ENCODE measurements around the gene BOC.

BOC gene

DNA sequence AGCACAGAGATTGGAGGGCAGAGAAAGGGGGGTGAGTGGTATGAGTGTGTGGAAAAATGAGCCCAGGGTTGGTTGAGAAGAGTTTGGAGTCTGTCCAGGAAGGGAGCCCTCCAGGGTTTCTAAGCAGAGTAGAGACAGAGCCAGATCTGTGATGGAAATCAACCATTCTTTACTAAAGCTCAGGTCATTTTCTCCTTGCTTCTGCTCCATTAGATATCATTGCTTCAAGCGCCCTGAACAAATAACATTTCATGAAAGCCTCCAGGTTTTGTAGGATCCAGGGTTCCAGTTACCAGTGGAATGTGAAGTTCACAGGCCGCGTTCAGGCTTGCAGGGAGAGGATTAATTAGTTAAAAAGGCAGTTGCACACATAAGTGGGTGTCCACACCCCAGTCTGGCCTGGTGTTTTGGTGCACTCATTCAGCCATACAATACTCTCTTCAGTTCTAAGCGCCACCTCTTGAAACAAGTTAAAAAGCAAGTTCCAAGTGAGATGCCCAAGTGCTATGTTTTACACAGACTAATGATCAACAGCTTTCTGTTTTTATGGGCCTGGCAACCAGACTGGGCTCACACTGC is 16.4 kb upstream of the BOC start:
- Histone ChIP-seq H3K36me3 (ENCODE audit: control insufficient read depth, insufficient read depth, low read length) (no peaks in the 10 kb centered on the region), H3K27me3 (replicated peaks; ENCODE audit: control insufficient read depth, insufficient read depth, low read length) (no peaks in the 10 kb centered on the region; the same call in 1 of the 2 replicates), H3K4me3 (replicated peaks; ENCODE audit: low read depth, low read length) (no peak overlapping the region)
- DNase-seq (ENCODE audit: extremely low read depth, insufficient read length) = no peak
- TF ChIP-seq, protein P1, sequence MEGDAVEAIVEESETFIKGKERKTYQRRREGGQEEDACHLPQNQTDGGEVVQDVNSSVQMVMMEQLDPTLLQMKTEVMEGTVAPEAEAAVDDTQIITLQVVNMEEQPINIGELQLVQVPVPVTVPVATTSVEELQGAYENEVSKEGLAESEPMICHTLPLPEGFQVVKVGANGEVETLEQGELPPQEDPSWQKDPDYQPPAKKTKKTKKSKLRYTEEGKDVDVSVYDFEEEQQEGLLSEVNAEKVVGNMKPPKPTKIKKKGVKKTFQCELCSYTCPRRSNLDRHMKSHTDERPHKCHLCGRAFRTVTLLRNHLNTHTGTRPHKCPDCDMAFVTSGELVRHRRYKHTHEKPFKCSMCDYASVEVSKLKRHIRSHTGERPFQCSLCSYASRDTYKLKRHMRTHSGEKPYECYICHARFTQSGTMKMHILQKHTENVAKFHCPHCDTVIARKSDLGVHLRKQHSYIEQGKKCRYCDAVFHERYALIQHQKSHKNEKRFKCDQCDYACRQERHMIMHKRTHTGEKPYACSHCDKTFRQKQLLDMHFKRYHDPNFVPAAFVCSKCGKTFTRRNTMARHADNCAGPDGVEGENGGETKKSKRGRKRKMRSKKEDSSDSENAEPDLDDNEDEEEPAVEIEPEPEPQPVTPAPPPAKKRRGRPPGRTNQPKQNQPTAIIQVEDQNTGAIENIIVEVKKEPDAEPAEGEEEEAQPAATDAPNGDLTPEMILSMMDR (IDR thresholded peaks at IDR 0.05; ENCODE audit: insufficient read depth, low read length, poor library complexity, severe bottlenecking) = no peak

DNA sequence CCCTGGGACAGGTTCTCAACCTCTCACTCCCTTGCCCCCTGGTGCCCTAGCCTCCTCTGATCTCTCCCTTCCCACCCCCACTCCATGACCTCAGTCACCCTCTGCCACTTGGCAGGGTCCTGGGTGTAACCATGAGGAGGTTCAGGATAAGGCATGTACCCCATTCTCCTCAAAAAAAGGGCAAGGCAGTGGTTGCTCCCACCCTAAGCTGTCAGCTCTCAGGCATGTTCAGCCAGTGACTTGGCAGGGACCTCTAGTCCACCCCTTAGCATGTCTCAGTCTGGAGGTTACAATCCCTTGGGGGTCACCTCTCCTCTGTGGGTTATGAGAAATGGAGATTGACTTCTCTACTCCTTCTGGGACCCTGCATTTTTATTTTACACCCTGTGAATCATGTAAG is 11.0 kb upstream of the BOC start:
- H3K36me3 ChIP-seq (ENCODE audit: control insufficient read depth, insufficient read depth, low read length) = no peaks in the 10 kb centered on the region
- no peak for DNase-seq (ENCODE audit: extremely low read depth, insufficient read length)
- TF ChIP-seq, protein P1 (IDR thresholded peaks at IDR 0.05; ENCODE audit: insufficient read depth, low read length, poor library complexity, severe bottlenecking) = no peak
- H3K4me3 ChIP-seq (replicated peaks; ENCODE audit: low read depth, low read length) = no peak overlapping the region
- no peaks in the 10 kb centered on the region for H3K27me3 ChIP-seq (replicated peaks; ENCODE audit: control insufficient read depth, insufficient read depth, low read length)

DNA sequence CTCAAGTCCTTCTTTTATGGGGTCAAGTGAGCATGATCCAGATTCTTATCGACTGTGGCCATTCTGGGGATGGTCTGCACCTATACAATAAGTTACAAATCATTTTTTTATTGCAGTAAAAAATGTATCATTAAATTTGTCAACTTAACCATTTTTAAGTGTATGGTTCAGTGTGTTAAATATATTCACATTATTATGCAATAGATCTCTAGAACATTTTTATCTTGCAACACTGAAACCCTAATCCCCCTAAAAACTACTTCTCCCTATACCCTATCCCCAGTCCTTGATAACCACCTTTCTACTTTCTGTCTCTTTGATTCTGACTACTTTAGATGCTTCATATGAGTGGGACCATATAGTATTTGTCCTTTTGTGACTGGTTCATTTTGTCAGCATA is 10.4 kb upstream of the BOC start:
- H3K36me3 ChIP-seq (ENCODE audit: control insufficient read depth, insufficient read depth, low read length) = no peaks in the 10 kb centered on the region
- no peak for DNase-seq (ENCODE audit: extremely low read depth, insufficient read length)
- no peaks in the 10 kb centered on the region for H3K27me3 ChIP-seq (replicated peaks; ENCODE audit: control insufficient read depth, insufficient read depth, low read length)
- TF ChIP-seq, protein P1 (IDR thresholded peaks at IDR 0.05; ENCODE audit: insufficient read depth, low read length, poor library complexity, severe bottlenecking) = no peak
- H3K4me3 ChIP-seq (replicated peaks; ENCODE audit: low read depth, low read length) = no peak overlapping the region

DNA sequence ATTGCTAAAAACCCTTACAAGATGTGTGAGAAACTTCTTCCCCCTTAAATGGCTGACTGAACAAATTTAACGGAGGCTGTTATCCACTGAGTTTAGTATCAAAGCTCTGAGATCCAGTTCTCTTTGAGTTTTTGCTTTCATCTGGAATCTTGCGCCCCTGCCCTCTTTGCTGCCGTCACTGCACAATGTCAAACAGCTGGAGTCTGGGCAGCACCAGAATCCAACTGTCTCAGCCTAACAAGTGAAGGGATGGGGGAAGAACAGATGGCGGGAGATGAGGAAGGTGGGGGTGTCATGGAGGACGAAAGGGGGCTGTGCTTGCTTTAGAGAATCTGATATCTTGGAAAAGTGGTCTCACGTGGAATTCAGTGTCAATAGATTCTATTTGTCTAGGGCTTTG is 7.0 kb upstream of the BOC start:
- TF ChIP-seq, protein P1 (IDR thresholded peaks at IDR 0.05; ENCODE audit: insufficient read depth, low read length, poor library complexity, severe bottlenecking) = no peak
- Histone ChIP-seq H3K4me3 (replicated peaks; ENCODE audit: low read depth, low read length) (no peak overlapping the region), H3K36me3 (ENCODE audit: control insufficient read depth, insufficient read depth, low read length) (no peaks in the 10 kb centered on the region), H3K27me3 (replicated peaks; ENCODE audit: control insufficient read depth, insufficient read depth, low read length) (no peaks in the 10 kb centered on the region)
- no peak for DNase-seq (ENCODE audit: extremely low read depth, insufficient read length)

DNA sequence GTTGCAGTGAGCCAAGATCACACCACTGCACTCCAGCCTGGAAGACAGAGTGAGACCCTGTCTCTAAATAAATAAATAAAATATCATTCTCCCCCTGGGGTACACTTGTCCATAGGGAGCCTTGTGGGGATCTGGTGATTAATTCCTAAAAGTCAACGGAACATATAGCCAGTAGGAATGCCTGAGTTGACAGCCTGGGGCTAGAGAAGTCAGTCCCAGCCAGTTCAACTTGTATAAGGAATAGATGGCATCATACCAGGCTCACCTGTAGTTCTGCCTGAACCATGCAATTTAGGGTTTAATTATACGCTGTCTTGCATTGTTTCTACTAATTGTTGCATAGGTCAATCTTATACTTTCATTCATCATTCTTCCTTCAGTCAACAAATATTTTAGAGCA is 5.9 kb upstream of the BOC start:
- Histone ChIP-seq H3K36me3 (ENCODE audit: control insufficient read depth, insufficient read depth, low read length) (no peaks in the 10 kb centered on the region), H3K4me3 (replicated peaks; ENCODE audit: low read depth, low read length) (no peak overlapping the region), H3K27me3 (replicated peaks; ENCODE audit: control insufficient read depth, insufficient read depth, low read length) (no peaks in the 10 kb centered on the region)
- TF ChIP-seq, protein P1 (IDR thresholded peaks at IDR 0.05; ENCODE audit: insufficient read depth, low read length, poor library complexity, severe bottlenecking) = no peak
- DNase-seq (ENCODE audit: extremely low read depth, insufficient read length) = no peak

Measured in GM06990 (cell line).